Nephron (organoid): ENCODE results near the gene MARCHF3.
A peak's percentile ranks its signal among the peaks of the same experiment; 100 is the strongest.

Experiments used
- H3K27ac Mint-ChIP-seq, 3 experiments: 2 replicates each; pipeline ENCODE4 v1.8.0; 2020; ENCODE audit warnings: mixed read lengths in 3 of 3, mild to moderate bottlenecking in 2 of 3, moderate library complexity in 1 of 3
- H3K27me3 Mint-ChIP-seq: 2 replicates; pipeline ENCODE4 v1.8.0; 2021; ENCODE audit warnings: low read depth, mild to moderate bottlenecking, moderate library complexity, mixed read lengths
- H3K36me3 Mint-ChIP-seq: 2 replicates; pipeline ENCODE4 v1.8.0; 2020; ENCODE audit warnings: low read depth, mixed read lengths
- H3K4me1 Mint-ChIP-seq: 2 replicates; pipeline ENCODE4 v1.8.0; 2020; ENCODE audit warnings: mixed read lengths
- H3K4me3 Mint-ChIP-seq, 3 experiments: 2 replicates each; pipeline ENCODE4 v1.8.0; 2020; ENCODE audit warnings: mild to moderate bottlenecking in 3 of 3, mixed read lengths in 3 of 3, moderate library complexity in 2 of 3
- H3K9me3 Mint-ChIP-seq: 2 replicates; pipeline ENCODE4 v1.8.0; 2020; ENCODE audit warnings: mixed read lengths
- CTCF ChIP-seq, 3 experiments: fragments of 200-600 bp; sonication (generic); IDR thresholded peaks; one replicate each; pipeline ENCODE4 v1.5.0; 2021; ENCODE audit warnings: antibody characterized with exemption in 3 of 3; ENCODE audit not compliant: unreplicated experiment in 3 of 3

MARCHF3 gene

DNA sequence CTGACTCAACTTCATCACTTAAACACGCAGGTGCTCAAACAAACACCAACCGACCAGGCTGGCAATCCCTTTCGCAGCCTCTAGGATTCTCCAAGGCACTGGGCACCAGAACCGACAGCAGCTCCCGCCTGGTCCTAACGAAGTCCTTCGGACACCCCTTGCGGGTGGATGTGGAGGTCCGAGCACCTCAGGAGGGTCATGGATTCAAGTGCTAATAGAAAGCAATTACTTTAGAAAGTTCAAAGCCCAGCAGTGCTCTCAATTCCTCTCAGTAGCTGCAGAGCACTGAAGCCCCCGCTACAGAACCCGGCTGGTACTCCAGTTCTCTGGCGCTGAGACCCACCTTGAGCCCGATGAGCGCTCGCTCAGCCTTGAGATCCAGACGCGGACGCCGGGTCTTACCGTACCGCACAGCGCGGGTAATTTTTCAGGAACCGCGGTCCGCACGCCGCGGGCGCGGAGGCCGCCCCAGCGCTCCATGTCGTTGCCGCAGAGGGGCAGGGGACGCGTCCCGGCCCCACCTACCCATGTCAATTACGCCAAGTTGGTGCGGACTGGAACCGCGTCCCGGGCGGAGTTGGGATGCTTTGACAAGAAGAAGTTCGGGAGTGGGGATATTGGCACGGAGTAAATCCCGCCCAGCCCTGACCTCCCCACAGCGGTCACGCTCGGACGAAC, 638 bp downstream of the MARCHF3 start:
- Mint-ChIP-seq H3K4me1 (peaks cover 40% of the 10 kb centered on the region), H3K27me3 (peaks cover 26% of the 10 kb centered on the region), H3K36me3 (no peaks in the 10 kb centered on the region), H3K9me3 (no peaks in the 10 kb centered on the region), H3K4me3 (peak overlapping the region; percentile 91 to 93 (median 92)), H3K27ac (peak overlapping the region; percentile 32 to 51 (median 40))
- TF ChIP-seq CTCF (IDR thresholded peaks at IDR 0.05; ENCODE audit: unreplicated experiment in 3 of 3), result peak; percentile 33 to 42 (median 37)

DNA sequence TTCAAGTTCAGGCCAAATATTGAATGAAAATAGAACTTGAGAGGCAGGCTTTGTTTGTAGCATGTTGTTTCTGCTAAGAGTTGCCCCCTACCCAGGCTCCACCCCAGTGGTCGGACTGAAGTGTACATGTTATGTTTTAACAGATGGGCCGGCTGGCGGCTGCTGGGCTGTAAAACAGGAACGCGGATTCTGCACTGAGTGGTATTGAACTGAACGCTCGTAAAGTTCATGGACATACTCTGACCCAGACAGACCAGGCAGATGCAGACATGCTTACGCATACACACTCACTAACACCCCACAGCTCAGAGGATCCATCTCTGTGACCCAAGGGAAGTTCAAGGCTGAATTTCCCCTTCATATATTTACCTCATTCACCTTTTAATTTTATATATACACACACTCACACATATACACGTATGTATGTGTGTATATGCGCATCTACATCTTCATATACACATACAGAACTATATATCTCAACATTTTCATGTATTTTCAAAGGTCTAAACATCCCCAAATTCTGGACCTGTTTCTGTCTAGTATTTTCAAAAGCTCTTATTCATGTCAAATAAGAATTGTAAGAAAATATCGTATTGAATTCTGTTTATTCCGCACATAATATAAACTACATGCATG, 1.4 kb downstream of the MARCHF3 start:
- peak overlapping the region; percentile 40 to 51 (median 46) for H3K27ac Mint-ChIP-seq
- no peaks in the 10 kb centered on the region for H3K36me3 Mint-ChIP-seq
- peaks cover 19% of the 10 kb centered on the region for H3K27me3 Mint-ChIP-seq
- no peak for TF ChIP-seq CTCF (IDR thresholded peaks at IDR 0.05; ENCODE audit: unreplicated experiment in 3 of 3)
- H3K4me1 Mint-ChIP-seq, result peaks cover 48% of the 10 kb centered on the region
- H3K4me3 Mint-ChIP-seq, result peak overlapping the region; percentile 91 to 93 (median 92)
- no peaks in the 10 kb centered on the region for H3K9me3 Mint-ChIP-seq

GRCh38 chr5:127027539-127027938, 2.8 kb downstream of the MARCHF3 start:
- H3K36me3 Mint-ChIP-seq, result no peaks in the 10 kb centered on the region
- H3K27ac Mint-ChIP-seq, result peak overlapping the region in 1 of 3 experiments; percentile 71
- no peak for TF ChIP-seq CTCF (IDR thresholded peaks at IDR 0.05; ENCODE audit: unreplicated experiment in 3 of 3)
- peaks cover 15% of the 10 kb centered on the region for H3K27me3 Mint-ChIP-seq
- H3K4me3 Mint-ChIP-seq, result peak overlapping the region; percentile 11 to 46 (median 36)
- no peaks in the 10 kb centered on the region for H3K9me3 Mint-ChIP-seq
- peaks cover 51% of the 10 kb centered on the region for H3K4me1 Mint-ChIP-seq

DNA sequence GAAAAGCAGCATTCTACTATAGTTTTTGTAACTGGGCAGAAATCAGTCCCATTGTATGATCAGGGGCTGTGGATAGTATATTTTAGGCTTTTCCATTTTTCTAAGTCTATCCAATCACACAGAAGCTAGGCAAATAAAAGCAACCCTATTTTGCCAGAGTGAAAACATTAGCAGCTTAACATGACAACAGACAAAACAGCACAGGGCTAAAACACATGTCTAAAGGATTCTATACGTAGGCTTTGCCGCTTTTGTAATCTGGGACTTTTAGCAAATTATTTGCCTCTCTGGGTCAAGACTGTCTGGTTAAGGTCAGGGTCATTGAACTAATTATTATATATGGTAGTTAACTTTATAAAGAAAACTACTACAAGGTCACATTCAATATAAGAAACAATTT, 4.2 kb downstream of the MARCHF3 start:
- H3K27ac Mint-ChIP-seq, result peak overlapping the region in 1 of 3 experiments; percentile 46
- no peak overlapping the region for H3K4me3 Mint-ChIP-seq
- H3K4me1 Mint-ChIP-seq, result peaks cover 63% of the 10 kb centered on the region
- peaks cover 7% of the 10 kb centered on the region for H3K27me3 Mint-ChIP-seq
- no peak for TF ChIP-seq CTCF (IDR thresholded peaks at IDR 0.05; ENCODE audit: unreplicated experiment in 3 of 3)
- no peaks in the 10 kb centered on the region for H3K36me3 Mint-ChIP-seq
- H3K9me3 Mint-ChIP-seq, result no peaks in the 10 kb centered on the region

DNA sequence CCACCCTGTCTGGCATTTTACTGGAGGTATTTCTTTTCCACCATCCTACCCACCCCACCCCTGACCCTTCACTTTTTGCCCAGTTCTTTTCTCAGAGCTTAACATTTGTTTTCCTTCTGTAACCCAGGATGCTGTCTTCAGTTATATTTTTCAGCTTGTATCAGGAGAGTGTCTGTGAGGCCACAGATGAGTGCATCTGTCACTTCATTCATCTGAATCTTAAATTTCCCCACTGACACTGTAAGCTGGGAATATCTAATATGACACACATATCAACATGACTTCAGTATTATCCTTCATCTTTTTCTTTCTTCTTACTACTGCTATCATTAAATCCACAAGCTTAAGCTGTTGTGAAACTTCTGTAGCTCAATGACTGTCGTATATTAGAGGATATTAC, 4.9 kb downstream of the MARCHF3 start:
- H3K4me1 Mint-ChIP-seq, result peaks cover 63% of the 10 kb centered on the region
- peak overlapping the region; percentile 46 to 72 (median 47) for H3K27ac Mint-ChIP-seq
- no peaks in the 10 kb centered on the region for H3K36me3 Mint-ChIP-seq
- H3K9me3 Mint-ChIP-seq, result no peaks in the 10 kb centered on the region
- H3K4me3 Mint-ChIP-seq, result peak overlapping the region; percentile 4 to 50 (median 6)
- peaks cover 7% of the 10 kb centered on the region for H3K27me3 Mint-ChIP-seq
- TF ChIP-seq CTCF (IDR thresholded peaks at IDR 0.05; ENCODE audit: unreplicated experiment in 3 of 3), result no peak
